C4-2B (cell line): ENCODE measurements around the gene ROR2.

Experiments
- CTCF ChIP-seq: fragments of 450-650 bp; conservative IDR thresholded peaks from 2 replicates; pipeline ENCODE4 v1.5.1; 2017; ENCODE audit warnings: mild to moderate bottlenecking
- ZFX ChIP-seq: fragments of 450-650 bp; IDR thresholded peaks from 2 replicates; pipeline ENCODE4 v1.6.1; 2017

GRCh38 chr9:91599564-91599963 is 350.5 kb downstream of the ROR2 start:
- TF ChIP-seq CTCF (no peak), ZFX (no peak)
